Parathyroid adenoma (tissue), 2 donors: ENCODE measurements around the gene ANO6.

ENCODE experiments used
- H2AFZ ChIP-seq: fragments of 300-600 bp; sonication (generic); one replicate; pipeline ENCODE4 v1.7.0; 2017; ENCODE audit warnings: antibody characterized with exemption, mild to moderate bottlenecking
- H3K27ac ChIP-seq: fragments of 300-600 bp; sonication (generic); one replicate; pipeline ENCODE4 v1.7.0; 2017
- H3K27me3 ChIP-seq: fragments of 300-600 bp; sonication (generic); one replicate; pipeline ENCODE4 v1.7.0; 2017; ENCODE audit warnings: low read length; ENCODE audit not compliant: control insufficient read depth, insufficient read depth
- H3K36me3 ChIP-seq: fragments of 300-600 bp; sonication (generic); one replicate; pipeline ENCODE4 v1.7.0; 2017; ENCODE audit warnings: low read length; ENCODE audit not compliant: control insufficient read depth, insufficient read depth
- H3K4me1 ChIP-seq: fragments of 300-600 bp; sonication (generic); one replicate; pipeline ENCODE4 v1.7.0; 2017; ENCODE audit warnings: control low read depth
- H3K4me2 ChIP-seq: fragments of 300-600 bp; sonication (generic); one replicate; pipeline ENCODE4 v1.7.0; 2017; ENCODE audit warnings: low read length
- H3K4me3 ChIP-seq: fragments of 300-600 bp; sonication (generic); one replicate; pipeline ENCODE4 v1.7.0; 2017; ENCODE audit warnings: low read depth, low read length
- H3K79me2 ChIP-seq: fragments of 300-600 bp; sonication (generic); one replicate; pipeline ENCODE4 v1.7.0; 2017; ENCODE audit warnings: control low read depth
- H3K9ac ChIP-seq: fragments of 300-600 bp; sonication (generic); one replicate; pipeline ENCODE4 v1.7.0; 2017; ENCODE audit warnings: mild to moderate bottlenecking
- H3K9me3 ChIP-seq: fragments of 300-600 bp; sonication (generic); one replicate; pipeline ENCODE4 v1.7.0; 2017; ENCODE audit warnings: low read length; ENCODE audit not compliant: control insufficient read depth
- CTCF ChIP-seq: fragments of 300-600 bp; sonication (generic); IDR thresholded peaks from one replicate; pipeline ENCODE4 v1.7.0; 2017; ENCODE audit warnings: antibody characterized with exemption, mild to moderate bottlenecking
- donor health status: primary hyperparathyroidism.

ANO6 gene

GRCh38 chr12:45174595-45174994, 41.3 kb upstream of the ANO6 start:
- H3K9me3 ChIP-seq: no peaks in the 10 kb centered on the region
- TF ChIP-seq CTCF: no peak

GRCh38 chr12:45178771-45179170, 37.1 kb upstream of the ANO6 start:
- no peak for TF ChIP-seq CTCF
- no peak overlapping the region for H3K9ac ChIP-seq
- H3K27ac ChIP-seq: no peak overlapping the region
- H3K4me2 ChIP-seq: no peak overlapping the region
- H3K9me3 ChIP-seq: no peaks in the 10 kb centered on the region
- no peak overlapping the region for H2AFZ ChIP-seq
- no peak overlapping the region for H3K4me3 ChIP-seq
- no peaks in the 10 kb centered on the region for H3K36me3 ChIP-seq
- H3K4me1 ChIP-seq: peaks cover under 1% of the 10 kb centered on the region
- no peaks in the 10 kb centered on the region for H3K27me3 ChIP-seq
- H3K79me2 ChIP-seq: no peaks in the 10 kb centered on the region

More at GRCh38 chr12:45174595-45174994, 41.3 kb upstream of the ANO6 start:
- Histone ChIP-seq H3K4me1 (no peaks in the 10 kb centered on the region), H2AFZ (no peak overlapping the region), H3K4me3 (no peak overlapping the region), H3K36me3 (no peaks in the 10 kb centered on the region), H3K9ac (no peak overlapping the region), H3K27me3 (no peaks in the 10 kb centered on the region), H3K79me2 (no peaks in the 10 kb centered on the region), H3K4me2 (no peak overlapping the region), H3K27ac (no peak overlapping the region)

GRCh38 chr12:45182511-45182910, 33.4 kb upstream of the ANO6 start:
- TF ChIP-seq CTCF: no peak
- H3K27ac ChIP-seq: no peak overlapping the region
- no peaks in the 10 kb centered on the region for H3K36me3 ChIP-seq
- H3K27me3 ChIP-seq: no peaks in the 10 kb centered on the region
- H3K79me2 ChIP-seq: no peaks in the 10 kb centered on the region
- no peak overlapping the region for H3K9ac ChIP-seq
- H2AFZ ChIP-seq: no peak overlapping the region
- H3K4me2 ChIP-seq: no peak overlapping the region
- H3K4me3 ChIP-seq: no peak overlapping the region
- H3K4me1 ChIP-seq: peaks cover 7% of the 10 kb centered on the region
- no peaks in the 10 kb centered on the region for H3K9me3 ChIP-seq

GRCh38 chr12:45183246-45183645, 32.6 kb upstream of the ANO6 start:
- no peak overlapping the region for H2AFZ ChIP-seq
- H3K27me3 ChIP-seq: no peaks in the 10 kb centered on the region
- H3K27ac ChIP-seq: no peak overlapping the region
- H3K9me3 ChIP-seq: no peaks in the 10 kb centered on the region
- H3K36me3 ChIP-seq: no peaks in the 10 kb centered on the region
- H3K79me2 ChIP-seq: no peaks in the 10 kb centered on the region
- peak; percentile 63 for TF ChIP-seq CTCF
- H3K9ac ChIP-seq: no peak overlapping the region
- H3K4me2 ChIP-seq: no peak overlapping the region
- no peak overlapping the region for H3K4me3 ChIP-seq
- H3K4me1 ChIP-seq: peaks cover 7% of the 10 kb centered on the region

GRCh38 chr12:45184147-45184963, 31.5 kb upstream of the ANO6 start:
- H3K9me3 ChIP-seq: no peaks in the 10 kb centered on the region
- TF ChIP-seq CTCF: no peak
- H2AFZ ChIP-seq: peak overlapping the region; percentile 52
- no peak overlapping the region for H3K4me2 ChIP-seq
- H3K36me3 ChIP-seq: no peaks in the 10 kb centered on the region
- H3K4me1 ChIP-seq: peaks cover 7% of the 10 kb centered on the region
- no peak overlapping the region for H3K27ac ChIP-seq
- no peak overlapping the region for H3K4me3 ChIP-seq
- H3K79me2 ChIP-seq: no peaks in the 10 kb centered on the region
- H3K27me3 ChIP-seq: no peaks in the 10 kb centered on the region
- H3K9ac ChIP-seq: no peak overlapping the region
